ENCODE data around the gene GH1.

DNA sequence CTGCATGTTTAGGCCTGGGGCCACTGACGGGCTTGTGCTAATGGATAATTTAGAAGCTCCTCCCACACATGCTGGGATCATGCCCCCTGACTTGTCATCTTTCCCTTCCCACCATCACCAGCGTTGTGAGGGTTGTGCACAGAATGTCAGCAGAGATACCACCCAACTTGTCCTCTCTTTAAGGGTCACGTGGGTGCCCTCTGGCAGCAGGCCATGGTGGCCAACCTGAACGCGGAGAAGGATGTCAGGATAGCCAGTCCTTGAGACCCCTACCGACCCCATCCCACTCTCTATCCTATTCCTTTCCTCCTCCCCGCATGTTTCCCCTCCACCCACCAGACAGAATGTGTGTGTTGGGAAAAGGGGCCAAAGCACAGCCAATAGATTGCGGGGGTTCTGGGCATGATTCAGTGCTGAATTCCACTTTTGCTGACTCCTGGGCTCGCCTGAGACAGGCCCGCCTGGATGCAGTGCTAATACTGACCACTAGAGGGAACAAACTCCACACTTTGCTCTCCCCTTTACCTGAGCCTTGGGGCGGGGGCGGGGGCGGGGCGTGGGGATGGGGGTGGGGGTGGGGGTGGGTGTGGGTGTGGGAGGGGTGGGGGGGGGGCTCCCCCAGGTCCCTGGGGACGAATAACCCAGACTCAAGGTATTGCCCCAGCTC lies 36.6 kb downstream of the GH1 start, which contains the start of gene GH2:
- TF ChIP-seq, protein P1, sequence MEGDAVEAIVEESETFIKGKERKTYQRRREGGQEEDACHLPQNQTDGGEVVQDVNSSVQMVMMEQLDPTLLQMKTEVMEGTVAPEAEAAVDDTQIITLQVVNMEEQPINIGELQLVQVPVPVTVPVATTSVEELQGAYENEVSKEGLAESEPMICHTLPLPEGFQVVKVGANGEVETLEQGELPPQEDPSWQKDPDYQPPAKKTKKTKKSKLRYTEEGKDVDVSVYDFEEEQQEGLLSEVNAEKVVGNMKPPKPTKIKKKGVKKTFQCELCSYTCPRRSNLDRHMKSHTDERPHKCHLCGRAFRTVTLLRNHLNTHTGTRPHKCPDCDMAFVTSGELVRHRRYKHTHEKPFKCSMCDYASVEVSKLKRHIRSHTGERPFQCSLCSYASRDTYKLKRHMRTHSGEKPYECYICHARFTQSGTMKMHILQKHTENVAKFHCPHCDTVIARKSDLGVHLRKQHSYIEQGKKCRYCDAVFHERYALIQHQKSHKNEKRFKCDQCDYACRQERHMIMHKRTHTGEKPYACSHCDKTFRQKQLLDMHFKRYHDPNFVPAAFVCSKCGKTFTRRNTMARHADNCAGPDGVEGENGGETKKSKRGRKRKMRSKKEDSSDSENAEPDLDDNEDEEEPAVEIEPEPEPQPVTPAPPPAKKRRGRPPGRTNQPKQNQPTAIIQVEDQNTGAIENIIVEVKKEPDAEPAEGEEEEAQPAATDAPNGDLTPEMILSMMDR (IDR thresholded peaks at IDR 0.05) = peak in 3 of 4 experiments; percentile 16 to 45 (median 36)
- no peak for TF ChIP-seq POLR2A (IDR thresholded peaks at IDR 0.05)
- TF ChIP-seq POLR2AphosphoS5 (IDR thresholded peaks at IDR 0.05) = no peak
- TF ChIP-seq EP300 (IDR thresholded peaks at IDR 0.05) = no peak

All from sigmoid colon (tissue), 4 donors.